ENCODE data around the gene MECP2. TPM values are rescaled to one million over a fixed set of nuclear protein-coding genes. Genes with fewer than 3 reads are reported as not detected.
"Not testable (repeated sequence)": the region's sequence is repeated elsewhere in the genome, so short reads cannot be mapped to it uniquely, and the experiment has no call there.

The MECP2 gene
- total RNA-seq: 10 to 100 TPM; 14.1 to 18.4 (median 16.0) TPM
- long read RNA-seq: 0 reads

DNA sequence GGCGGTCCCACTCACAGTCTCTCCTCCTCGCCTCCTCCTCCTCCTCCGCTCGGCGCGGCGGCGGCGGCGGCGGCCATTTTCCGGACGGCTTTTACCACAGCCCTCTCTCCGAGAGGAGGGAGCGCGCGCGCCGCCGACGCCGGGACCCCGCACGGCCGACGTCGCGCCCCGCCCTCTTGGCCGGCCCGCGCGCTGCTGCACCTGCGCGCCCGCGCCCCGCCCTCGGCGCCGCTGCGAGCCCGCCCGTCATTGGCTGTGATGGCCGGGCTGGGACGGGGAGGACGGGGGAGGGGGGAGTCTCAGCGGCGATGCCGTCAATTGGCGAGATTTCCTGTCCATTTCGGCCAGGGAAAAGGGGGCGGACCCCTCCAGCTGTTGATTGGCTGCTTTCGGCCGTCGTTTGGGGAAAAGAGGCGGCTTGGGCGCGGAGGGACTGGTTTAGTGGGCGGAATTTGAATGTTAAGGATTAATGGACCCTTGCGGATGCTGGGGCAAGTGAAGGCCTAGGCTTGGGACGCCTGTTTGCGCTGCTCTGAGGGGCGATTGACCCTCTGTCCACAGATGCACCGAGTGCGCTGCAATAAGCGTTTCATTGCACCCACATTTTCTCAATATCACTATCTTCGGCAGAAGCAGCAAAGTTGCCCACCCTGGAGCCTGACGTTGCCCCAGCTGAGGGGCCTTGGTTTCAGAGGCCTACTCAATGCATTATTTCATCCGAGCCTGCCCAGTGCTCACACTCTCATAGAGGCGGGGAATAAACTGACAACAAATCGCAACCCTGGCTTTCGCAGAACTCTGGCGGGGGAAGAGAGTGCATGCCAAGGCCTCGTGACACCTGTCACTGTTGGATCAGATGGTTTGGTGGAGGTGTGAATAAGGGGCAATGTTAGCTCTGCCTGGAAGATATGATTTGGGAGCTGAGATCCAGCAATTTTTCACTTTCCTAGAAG, at the start of gene MECP2:
Gene MECP2, minus strand, starts transcription at position 129 of the 953 bp plus-strand sequence.
- WGBS (ENCODE audit: insufficient coverage, low coverage, low lambda C conversion rate, missing lambda C conversion rate): 48% methylated on average over 26 of the region's 75 CpGs
- no peaks in the 10 kb centered on the region for H3K27me3 ChIP-seq
- DNase-seq (peak; percentile 92 to 93 (median 92)), ATAC-seq (peak; percentile 88 to 95 (median 92))
- no peak for TF ChIP-seq POLR2A (IDR thresholded peaks at IDR 0.05)
- TF ChIP-seq, protein P1, sequence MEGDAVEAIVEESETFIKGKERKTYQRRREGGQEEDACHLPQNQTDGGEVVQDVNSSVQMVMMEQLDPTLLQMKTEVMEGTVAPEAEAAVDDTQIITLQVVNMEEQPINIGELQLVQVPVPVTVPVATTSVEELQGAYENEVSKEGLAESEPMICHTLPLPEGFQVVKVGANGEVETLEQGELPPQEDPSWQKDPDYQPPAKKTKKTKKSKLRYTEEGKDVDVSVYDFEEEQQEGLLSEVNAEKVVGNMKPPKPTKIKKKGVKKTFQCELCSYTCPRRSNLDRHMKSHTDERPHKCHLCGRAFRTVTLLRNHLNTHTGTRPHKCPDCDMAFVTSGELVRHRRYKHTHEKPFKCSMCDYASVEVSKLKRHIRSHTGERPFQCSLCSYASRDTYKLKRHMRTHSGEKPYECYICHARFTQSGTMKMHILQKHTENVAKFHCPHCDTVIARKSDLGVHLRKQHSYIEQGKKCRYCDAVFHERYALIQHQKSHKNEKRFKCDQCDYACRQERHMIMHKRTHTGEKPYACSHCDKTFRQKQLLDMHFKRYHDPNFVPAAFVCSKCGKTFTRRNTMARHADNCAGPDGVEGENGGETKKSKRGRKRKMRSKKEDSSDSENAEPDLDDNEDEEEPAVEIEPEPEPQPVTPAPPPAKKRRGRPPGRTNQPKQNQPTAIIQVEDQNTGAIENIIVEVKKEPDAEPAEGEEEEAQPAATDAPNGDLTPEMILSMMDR (IDR thresholded peaks at IDR 0.05): no peak
- H3K4me1 ChIP-seq: peaks cover 0 to 14% (median 0%) of the 10 kb centered on the region in 4 donors
- H3K4me3 ChIP-seq: peak within 1 kb of the TSS; percentile 55 to 75 (median 60)
- intact Hi-C loops (cut with DNase I): no loop called here
- H3K36me3 ChIP-seq: no peaks in the 10 kb centered on the region
- H3K9me3 ChIP-seq: no peaks in the 10 kb centered on the region
- peak within 1 kb of the TSS; percentile 78 to 90 (median 87) for H3K27ac ChIP-seq

- ATAC-seq; H3K27me3 ChIP-seq; H3K27ac ChIP-seq; intact Hi-C loops (cut with DNase I); H3K4me3 ChIP-seq; H3K4me1 ChIP-seq; H3K36me3 ChIP-seq; H3K9me3 ChIP-seq: not testable (repeated sequence)
- 100% methylated on average over 4 of the region's 15 CpGs for WGBS (ENCODE audit: insufficient coverage, low coverage, low lambda C conversion rate, missing lambda C conversion rate)
- DNase-seq: peak in 1 of 3 donors; percentile 32
These were observed 46.5 kb upstream of the MECP2 start, which contains the start of gene OPN1LW for GRCh38 chrX:154144010-154144409. OPN1LW (plus strand) TSS chrX:154144243; CDS start chrX:154144284, 41 bp downstream.

GRCh38 chrX:154142950-154143745, 45.6 kb upstream of the MECP2 start:
- H3K4me3 ChIP-seq: no peak overlapping the region
- H3K4me1 ChIP-seq: no peaks in the 10 kb centered on the region
- TF ChIP-seq, protein P1 (IDR thresholded peaks at IDR 0.05): no peak
- no peaks in the 10 kb centered on the region for H3K36me3 ChIP-seq
- DNase-seq (peak in 2 of 3 donors; percentile 24 to 25), ATAC-seq (no peak)
- intact Hi-C loops (cut with DNase I): no loop called here
- no peaks in the 10 kb centered on the region for H3K9me3 ChIP-seq
- no peaks in the 10 kb centered on the region for H3K27me3 ChIP-seq
- WGBS (ENCODE audit: insufficient coverage, low coverage, low lambda C conversion rate, missing lambda C conversion rate): 76% methylated on average over 10 of the region's 23 CpGs
- H3K27ac ChIP-seq: no peak overlapping the region

DNA sequence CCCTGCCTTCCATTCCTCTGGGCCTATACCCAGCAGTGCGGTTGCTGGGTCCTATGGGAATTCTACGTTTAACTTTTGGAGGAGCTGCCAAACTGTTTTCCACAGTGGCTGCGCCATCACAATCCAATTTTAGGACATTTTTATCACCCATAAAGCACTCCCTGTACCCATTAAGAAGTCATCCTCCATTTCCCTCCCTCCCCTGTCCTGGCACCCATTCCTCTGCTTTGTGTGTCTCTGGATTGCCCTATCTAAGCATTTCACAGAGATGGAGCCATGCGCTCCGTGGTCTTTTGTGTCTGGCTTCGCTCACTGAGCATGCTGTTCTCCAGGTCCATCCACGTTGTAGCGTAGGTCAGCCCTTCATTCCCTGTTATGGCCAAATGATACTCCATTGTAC, 44.9 kb upstream of the MECP2 start:
- Histone ChIP-seq H3K27me3 (no peaks in the 10 kb centered on the region), H3K27ac (no peak overlapping the region), H3K4me1 (no peaks in the 10 kb centered on the region), H3K9me3 (no peaks in the 10 kb centered on the region), H3K4me3 (no peak overlapping the region), H3K36me3 (no peaks in the 10 kb centered on the region)
- intact Hi-C loops (cut with DNase I): no loop called here
- DNase-seq (no peak), ATAC-seq (no peak)
- WGBS (ENCODE audit: insufficient coverage, low coverage, low lambda C conversion rate, missing lambda C conversion rate): 73% methylated on average over 7 of the region's 8 CpGs
- TF ChIP-seq, protein P1 (IDR thresholded peaks at IDR 0.05): no peak
- TF ChIP-seq POLR2A (IDR thresholded peaks at IDR 0.05): no peak

Measured in right lobe of liver (tissue), 6 donors.